ENCODE data around the gene NAB2. TPM values are rescaled to one million over a fixed set of nuclear protein-coding genes. Genes with fewer than 3 reads are reported as not detected.

NAB2 gene, protein sequence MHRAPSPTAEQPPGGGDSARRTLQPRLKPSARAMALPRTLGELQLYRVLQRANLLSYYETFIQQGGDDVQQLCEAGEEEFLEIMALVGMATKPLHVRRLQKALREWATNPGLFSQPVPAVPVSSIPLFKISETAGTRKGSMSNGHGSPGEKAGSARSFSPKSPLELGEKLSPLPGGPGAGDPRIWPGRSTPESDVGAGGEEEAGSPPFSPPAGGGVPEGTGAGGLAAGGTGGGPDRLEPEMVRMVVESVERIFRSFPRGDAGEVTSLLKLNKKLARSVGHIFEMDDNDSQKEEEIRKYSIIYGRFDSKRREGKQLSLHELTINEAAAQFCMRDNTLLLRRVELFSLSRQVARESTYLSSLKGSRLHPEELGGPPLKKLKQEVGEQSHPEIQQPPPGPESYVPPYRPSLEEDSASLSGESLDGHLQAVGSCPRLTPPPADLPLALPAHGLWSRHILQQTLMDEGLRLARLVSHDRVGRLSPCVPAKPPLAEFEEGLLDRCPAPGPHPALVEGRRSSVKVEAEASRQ
- 43.1 TPM for total RNA-seq

GRCh38 chr12:57088354-57089270, at the start of gene NAB2:
Gene NAB2, plus strand, starts transcription at chr12:57089114. Its CDS starts 158 bp downstream, at chr12:57089272.

DNA sequence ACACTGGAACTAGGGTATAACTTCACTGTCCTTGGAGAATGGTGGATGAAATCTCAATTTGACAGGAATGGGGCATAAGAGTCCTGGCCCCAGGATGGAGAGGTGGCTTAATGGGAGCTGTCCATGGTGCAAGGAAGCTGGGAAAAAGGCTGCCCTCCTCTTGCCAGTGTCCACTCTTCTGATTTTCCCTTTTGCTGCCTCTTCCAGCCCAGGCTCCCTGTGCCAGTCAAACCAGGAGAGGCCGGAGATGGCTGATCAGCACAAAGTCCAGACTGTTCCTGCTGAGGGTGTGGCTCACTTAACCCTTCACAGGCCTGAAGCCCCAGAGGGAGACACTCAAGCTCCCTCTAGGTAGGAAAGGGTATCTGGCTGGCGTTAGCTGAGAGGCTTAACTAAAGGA, 39.0 kb upstream of the NAB2 start, which contains the start of gene MYO1A:
TSS of gene MYO1A (minus strand) at position 240 of the 400 bp plus-strand sequence. CDS start 1,806 bp downstream, outside the sequence.

DNA sequence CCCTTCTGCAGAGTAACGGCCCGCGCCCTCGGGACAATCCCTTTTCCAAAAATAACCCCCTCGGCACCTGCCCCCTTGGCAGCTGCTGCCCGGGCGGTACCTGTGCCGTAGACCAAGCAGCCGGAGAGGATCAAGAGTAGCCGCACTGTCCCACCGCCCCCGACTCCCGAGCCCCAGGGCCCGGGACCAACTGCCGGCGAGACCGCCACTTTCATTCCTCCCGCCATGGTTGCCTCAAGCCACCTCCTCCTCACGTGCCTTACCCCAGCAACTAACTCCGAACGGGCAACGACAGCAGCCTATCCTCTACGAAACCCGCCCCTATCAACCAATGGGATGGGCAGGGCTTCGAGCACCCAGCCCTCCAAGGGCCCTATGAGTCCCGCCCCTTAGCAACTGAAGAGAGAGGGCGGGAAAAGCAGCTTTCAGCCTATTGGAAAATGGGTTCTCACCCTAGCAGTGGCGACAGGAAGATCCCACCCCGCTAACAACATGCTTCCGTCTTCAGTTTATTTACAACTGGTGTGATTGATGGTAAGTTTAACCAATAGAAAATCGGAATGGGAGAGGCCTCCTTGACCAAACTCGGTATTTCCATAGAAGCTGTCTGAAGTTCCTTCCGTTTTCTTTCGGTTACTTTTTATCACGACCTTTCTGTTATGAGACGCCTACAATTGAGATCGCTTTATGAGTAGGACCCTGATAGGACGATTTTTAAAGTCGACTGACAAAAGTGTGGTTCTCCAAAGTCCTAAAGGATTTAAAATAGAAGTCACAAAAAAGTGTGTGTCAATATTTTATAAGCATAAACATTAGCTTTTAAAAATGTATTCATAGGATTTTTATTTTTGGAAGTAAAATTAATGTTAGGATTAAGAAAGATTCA, 10.2 kb upstream of the NAB2 start, which contains the start of gene NEMP1:
TSS of gene NEMP1 (minus strand) at position 273 of the 886 bp plus-strand sequence. CDS start at position 227, 46 bp downstream.

DNA sequence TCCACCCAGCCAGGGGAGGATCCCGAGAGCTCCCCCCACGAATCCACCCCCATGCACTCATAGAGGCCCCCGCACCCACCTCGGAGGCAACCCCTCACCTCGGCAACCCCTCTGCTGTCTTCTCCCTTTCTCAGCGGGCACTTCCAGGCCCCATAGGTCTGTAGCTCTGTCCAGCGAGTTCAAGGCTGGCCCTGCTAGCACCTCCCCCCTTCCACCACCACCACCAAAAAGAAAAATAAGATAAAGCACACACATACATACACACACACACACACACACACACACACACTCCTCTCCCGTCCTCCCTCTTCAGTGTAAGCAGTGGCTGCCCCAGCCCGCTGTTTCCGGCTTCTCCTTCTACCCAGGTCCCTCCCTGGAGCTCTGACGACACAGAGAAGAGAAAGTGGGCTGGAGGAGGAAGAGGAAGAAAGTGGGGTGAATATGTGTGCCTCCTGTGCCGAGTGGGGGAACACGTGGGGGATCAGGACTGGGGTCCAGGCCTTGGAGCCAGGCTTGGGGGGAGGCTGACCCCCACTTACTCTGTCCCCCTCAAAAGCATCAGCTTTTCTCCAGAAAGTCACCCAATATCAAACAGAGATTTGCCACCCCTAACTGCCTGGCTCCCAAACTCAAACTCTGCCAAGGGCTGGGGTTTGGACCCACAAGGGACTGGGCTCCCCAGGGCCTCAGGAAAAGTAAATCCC, 22.3 kb downstream of the NAB2 start, which contains the start of gene STAT6:
TSS of gene STAT6 (minus strand) at position 332 of the 704 bp plus-strand sequence. CDS start 3,084 bp downstream, outside the sequence.

DNA sequence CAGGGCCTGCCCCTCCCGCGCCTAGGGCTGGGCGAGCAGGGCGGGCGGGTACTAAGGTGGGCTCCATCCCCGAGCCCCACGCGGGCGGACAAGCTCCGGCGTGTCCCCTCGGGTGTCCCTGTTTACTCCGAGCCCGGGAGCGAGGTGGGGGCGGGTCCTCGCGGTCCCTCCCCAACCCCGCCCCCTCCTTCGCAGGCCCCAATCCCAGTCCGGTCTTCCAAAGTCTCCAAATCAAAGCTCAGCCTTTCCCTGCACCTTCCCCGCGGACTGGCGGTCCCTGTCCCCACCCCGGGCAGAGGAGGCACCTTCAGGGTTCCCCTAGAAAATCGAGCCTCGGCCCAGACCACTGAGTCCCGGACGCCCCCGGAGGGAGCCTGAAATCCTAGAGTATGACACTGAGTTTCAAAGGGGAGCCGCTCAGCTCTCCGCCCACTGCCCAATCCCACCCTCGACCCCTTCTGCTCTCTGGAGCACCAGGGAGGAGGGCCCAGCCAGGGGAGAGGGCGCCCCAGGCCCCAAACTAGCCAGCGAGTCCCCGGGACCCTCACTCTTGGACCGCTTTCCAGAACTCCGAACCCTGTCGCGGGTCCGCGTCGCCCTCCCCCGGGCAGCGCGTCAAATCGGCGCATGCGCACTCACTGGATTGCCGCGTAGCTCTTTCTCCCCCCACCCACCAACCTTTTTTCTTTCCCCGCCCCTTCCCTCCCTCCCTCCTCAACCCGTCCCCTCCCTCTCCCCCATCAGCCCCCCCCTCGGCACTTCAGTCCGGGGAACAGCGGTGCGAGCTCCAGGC, 39.0 kb downstream of the NAB2 start, which contains the start of gene LRP1:
TSS of gene LRP1 (plus strand) at position 758 of the 793 bp plus-strand sequence. CDS start 482 bp downstream, outside the sequence.

Other genes starting within 250 kb of the NAB2 start
- gene SDR9C7, start 154.7 kb upstream of the NAB2 start, total RNA-seq, result not detected
- 1.1 TPM for gene RDH16, start 131.5 kb upstream of the NAB2 start, total RNA-seq
- 8.9 TPM for gene ZBTB39, start 82.6 kb upstream of the NAB2 start, total RNA-seq
- 1.6 TPM for gene TAC3, start 72.6 kb upstream of the NAB2 start, total RNA-seq
- gene MYO1A, start 39.0 kb upstream of the NAB2 start, total RNA-seq, result 0.64 TPM
- gene NEMP1, start 10.3 kb upstream of the NAB2 start, total RNA-seq, result 11.7 TPM
- gene STAT6, start 22.2 kb downstream of the NAB2 start, total RNA-seq, result 90.6 TPM
- gene LRP1, start 39.4 kb downstream of the NAB2 start, total RNA-seq, result 199 TPM
- not detected for gene LRP1-AS, start 58.5 kb downstream of the NAB2 start, total RNA-seq
- gene NXPH4, start 127.7 kb downstream of the NAB2 start, total RNA-seq, result 8.5 TPM
- 77.4 TPM for gene SHMT2, start 140.6 kb downstream of the NAB2 start, total RNA-seq
- 83.0 TPM for gene STAC3, start 162.1 kb downstream of the NAB2 start, total RNA-seq